SK-N-SH treated with all-trans-retinoic acid at 6 μM for 48 hours (cell line): ENCODE data around the gene ORAI2.

Experiments
- ATAC-seq: fragments of 200-7000 bp; cut with Tn5 transposase; 3 replicates; pipeline ENCODE4 v1.9.1; 2020; ENCODE audit warnings: mild to moderate bottlenecking, moderate library complexity
- ARNTL ChIP-seq: fragments of 450-650 bp; formaldehyde crosslinking; IDR thresholded peaks from 2 replicates; pipeline ENCODE4 v1.5.0; 2020; ENCODE audit warnings: low read depth, mild to moderate bottlenecking, moderate library complexity, borderline replicate concordance
- BACH2 ChIP-seq: fragments of 250-450 bp; sonication (Bioruptor Pico); IDR thresholded peaks from 2 replicates; pipeline ENCODE4 v1.9.0; 2021; ENCODE audit warnings: mild to moderate bottlenecking, borderline replicate concordance
- CREB5 ChIP-seq: fragments of 250-450 bp; sonication (Bioruptor Pico); IDR thresholded peaks from 2 replicates; pipeline ENCODE4 v1.5.1; 2020; ENCODE audit warnings: low read depth, mild to moderate bottlenecking, moderate library complexity
- CSDC2 ChIP-seq: fragments of 250-450 bp; sonication (Bioruptor Pico); IDR thresholded peaks from 2 replicates; pipeline ENCODE4 v1.5.0; 2020; ENCODE audit warnings: mild to moderate bottlenecking, moderate library complexity
- ESRRG ChIP-seq: fragments of 250-450 bp; sonication (Bioruptor Pico); IDR thresholded peaks from 2 replicates; pipeline ENCODE4 v1.6.1; 2021; ENCODE audit warnings: mild to moderate bottlenecking
- GLIS3 ChIP-seq: fragments of 250-450 bp; sonication (Bioruptor Pico); IDR thresholded peaks from 2 replicates; pipeline ENCODE4 v1.5.0; 2020; ENCODE audit warnings: mild to moderate bottlenecking, moderate library complexity
- ISL1 ChIP-seq: fragments of 250-450 bp; sonication (Bioruptor Pico); IDR thresholded peaks from 2 replicates; pipeline ENCODE4 v2.1.2; 2022; ENCODE audit warnings: mild to moderate bottlenecking, moderate library complexity
- OSR1 ChIP-seq: fragments of 250-450 bp; sonication (Bioruptor Pico); IDR thresholded peaks from 2 replicates; pipeline ENCODE4 v1.8.0; 2022; ENCODE audit warnings: moderate library complexity, mild to moderate bottlenecking, inconsistent platforms
- PATZ1 ChIP-seq: fragments of 250-450 bp; sonication (Bioruptor Pico); IDR thresholded peaks from 2 replicates; pipeline ENCODE4 v1.8.0; 2020; ENCODE audit warnings: mild to moderate bottlenecking, moderate library complexity, borderline replicate concordance
- PPARA ChIP-seq: fragments of 250-450 bp; sonication (Bioruptor Pico); IDR thresholded peaks from 2 replicates; pipeline ENCODE4 v1.5.0; 2020; ENCODE audit warnings: mild to moderate bottlenecking, borderline replicate concordance
- RARB ChIP-seq: fragments of 250-450 bp; sonication (Bioruptor Pico); IDR thresholded peaks from 2 replicates; pipeline ENCODE4 v1.8.0; 2021; ENCODE audit warnings: mild to moderate bottlenecking, moderate library complexity
- SNAI2 ChIP-seq: fragments of 250-450 bp; sonication (Bioruptor Pico); IDR thresholded peaks from 2 replicates; pipeline ENCODE4 v1.5.0; 2020; ENCODE audit warnings: mild to moderate bottlenecking, moderate library complexity
- TCF4 ChIP-seq: fragments of 250-450 bp; sonication (Bioruptor Pico); IDR thresholded peaks from 2 replicates; pipeline ENCODE4 v1.8.0; 2021; ENCODE audit warnings: mild to moderate bottlenecking, moderate library complexity, borderline replicate concordance
- ZC3H10 ChIP-seq: fragments of 250-450 bp; sonication (Bioruptor Pico); IDR thresholded peaks from 2 replicates; pipeline ENCODE4 v1.5.1; 2021; ENCODE audit warnings: mild to moderate bottlenecking, moderate library complexity
- ZFP3 ChIP-seq: fragments of 250-450 bp; sonication (Bioruptor Pico); IDR thresholded peaks from 2 replicates; pipeline ENCODE4 v1.5.0; 2020; ENCODE audit warnings: mild to moderate bottlenecking, moderate library complexity
- ZNF565 ChIP-seq: fragments of 450-650 bp; formaldehyde crosslinking; conservative IDR thresholded peaks from 2 replicates; pipeline ENCODE4 v1.5.0; 2020; ENCODE audit warnings: low read depth, mild to moderate bottlenecking, moderate library complexity
- ZNF8 ChIP-seq: fragments of 450-650 bp; formaldehyde crosslinking; IDR thresholded peaks from 2 replicates; pipeline ENCODE4 v1.5.0; 2020; ENCODE audit warnings: mild to moderate bottlenecking, moderate library complexity
- TF ChIP-seq, protein P1 (sequence below): fragments of 250-450 bp; sonication (Bioruptor Pico); IDR thresholded peaks from 2 replicates; pipeline ENCODE4 v1.5.0; 2020; ENCODE audit warnings: mild to moderate bottlenecking, moderate library complexity
- TF ChIP-seq, protein P2 (sequence below): fragments of 250-450 bp; sonication (Bioruptor Pico); IDR thresholded peaks from 2 replicates; pipeline ENCODE4 v1.5.1; 2021; ENCODE audit warnings: mild to moderate bottlenecking, moderate library complexity

Gene ORAI2

GRCh38 chr7:102449136-102449535 is 15.8 kb downstream of the ORAI2 start (continued):
- TF ChIP-seq PPARA (CRISPR knock-in tag) (no peak), ISL1 (CRISPR knock-in tag) (no peak), BACH2 (CRISPR knock-in tag) (no peak), TCF4 (no peak), SNAI2 (CRISPR knock-in tag) (no peak), ZNF8 (CRISPR knock-in tag) (no peak), CSDC2 (no peak)
- TF ChIP-seq, protein P1, sequence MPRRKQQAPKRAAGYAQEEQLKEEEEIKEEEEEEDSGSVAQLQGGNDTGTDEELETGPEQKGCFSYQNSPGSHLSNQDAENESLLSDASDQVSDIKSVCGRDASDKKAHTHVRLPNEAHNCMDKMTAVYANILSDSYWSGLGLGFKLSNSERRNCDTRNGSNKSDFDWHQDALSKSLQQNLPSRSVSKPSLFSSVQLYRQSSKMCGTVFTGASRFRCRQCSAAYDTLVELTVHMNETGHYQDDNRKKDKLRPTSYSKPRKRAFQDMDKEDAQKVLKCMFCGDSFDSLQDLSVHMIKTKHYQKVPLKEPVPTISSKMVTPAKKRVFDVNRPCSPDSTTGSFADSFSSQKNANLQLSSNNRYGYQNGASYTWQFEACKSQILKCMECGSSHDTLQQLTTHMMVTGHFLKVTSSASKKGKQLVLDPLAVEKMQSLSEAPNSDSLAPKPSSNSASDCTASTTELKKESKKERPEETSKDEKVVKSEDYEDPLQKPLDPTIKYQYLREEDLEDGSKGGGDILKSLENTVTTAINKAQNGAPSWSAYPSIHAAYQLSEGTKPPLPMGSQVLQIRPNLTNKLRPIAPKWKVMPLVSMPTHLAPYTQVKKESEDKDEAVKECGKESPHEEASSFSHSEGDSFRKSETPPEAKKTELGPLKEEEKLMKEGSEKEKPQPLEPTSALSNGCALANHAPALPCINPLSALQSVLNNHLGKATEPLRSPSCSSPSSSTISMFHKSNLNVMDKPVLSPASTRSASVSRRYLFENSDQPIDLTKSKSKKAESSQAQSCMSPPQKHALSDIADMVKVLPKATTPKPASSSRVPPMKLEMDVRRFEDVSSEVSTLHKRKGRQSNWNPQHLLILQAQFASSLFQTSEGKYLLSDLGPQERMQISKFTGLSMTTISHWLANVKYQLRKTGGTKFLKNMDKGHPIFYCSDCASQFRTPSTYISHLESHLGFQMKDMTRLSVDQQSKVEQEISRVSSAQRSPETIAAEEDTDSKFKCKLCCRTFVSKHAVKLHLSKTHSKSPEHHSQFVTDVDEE = no peak

GRCh38 chr7:102450242-102450641 is 16.9 kb downstream of the ORAI2 start:
- TF ChIP-seq RARB (CRISPR knock-in tag) (no peak), CSDC2 (no peak)
- TF ChIP-seq, all 23 proteins: peak for 0
- peak; percentile 36 for ATAC-seq

DNA sequence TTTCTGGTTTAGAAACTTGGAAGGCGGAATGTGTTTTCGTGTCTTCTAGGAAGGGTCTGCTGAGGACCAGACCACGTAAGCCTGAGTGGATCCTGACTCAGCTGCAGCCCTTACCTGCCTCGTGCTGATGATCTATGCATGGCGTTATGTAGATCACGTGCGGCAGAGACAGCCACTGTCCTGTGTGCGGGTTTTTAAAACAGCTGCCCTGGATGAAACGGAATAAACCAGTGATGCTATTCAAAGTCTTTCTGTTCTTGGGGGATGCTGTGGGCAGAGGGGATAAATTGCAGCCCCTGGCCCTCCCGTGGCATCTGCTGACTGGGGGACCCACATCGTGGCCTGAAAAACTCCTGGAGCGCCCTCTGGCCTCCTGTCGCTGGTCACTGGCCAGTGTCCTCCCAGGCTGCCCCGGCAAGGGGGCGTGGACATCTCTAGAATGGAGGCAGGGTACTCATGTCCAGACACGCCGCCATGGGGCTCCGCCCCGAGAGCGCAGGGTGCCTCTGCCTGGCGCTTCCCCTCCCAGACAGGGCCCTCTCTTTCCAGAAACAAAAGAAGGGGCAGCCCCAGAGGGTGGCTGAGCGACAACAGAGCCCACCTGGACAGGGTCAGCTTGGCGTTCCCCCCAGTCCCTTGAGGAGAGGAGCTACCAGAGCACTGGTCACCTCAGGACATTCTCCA is 18.1 kb downstream of the ORAI2 start:
- no peak for TF ChIP-seq CSDC2
- 0 out of 2 replicates have a peak, but pooled peaks have one; percentile 61 for TF ChIP-seq GLIS3 (CRISPR knock-in tag)
- TF ChIP-seq SNAI2 (CRISPR knock-in tag) = no peak
- peak; percentile 32; the same call in 1 of the 2 replicates for TF ChIP-seq ZFP3 (CRISPR knock-in tag)
- 0 out of 2 replicates have a peak, but pooled peaks have one; percentile 9 for TF ChIP-seq ZC3H10 (CRISPR knock-in tag)
- no peak for TF ChIP-seq PATZ1 (CRISPR knock-in tag)
- TF ChIP-seq, all 23 proteins: peak for 3
- ATAC-seq = peak; percentile 77

GRCh38 chr7:102452451-102452850 is 19.1 kb downstream of the ORAI2 start:
- TF ChIP-seq TCF4 (no peak), ARNTL (no peak), CSDC2 (no peak), OSR1 (no peak), PPARA (CRISPR knock-in tag) (no peak), ZFP3 (CRISPR knock-in tag) (no peak), ZNF565 (CRISPR knock-in tag) (no peak), PATZ1 (CRISPR knock-in tag) (no peak), BACH2 (CRISPR knock-in tag) (no peak), CREB5 (CRISPR knock-in tag) (no peak), ESRRG (no peak), SNAI2 (CRISPR knock-in tag) (no peak), RARB (CRISPR knock-in tag) (no peak)
- TF ChIP-seq, protein P2, sequence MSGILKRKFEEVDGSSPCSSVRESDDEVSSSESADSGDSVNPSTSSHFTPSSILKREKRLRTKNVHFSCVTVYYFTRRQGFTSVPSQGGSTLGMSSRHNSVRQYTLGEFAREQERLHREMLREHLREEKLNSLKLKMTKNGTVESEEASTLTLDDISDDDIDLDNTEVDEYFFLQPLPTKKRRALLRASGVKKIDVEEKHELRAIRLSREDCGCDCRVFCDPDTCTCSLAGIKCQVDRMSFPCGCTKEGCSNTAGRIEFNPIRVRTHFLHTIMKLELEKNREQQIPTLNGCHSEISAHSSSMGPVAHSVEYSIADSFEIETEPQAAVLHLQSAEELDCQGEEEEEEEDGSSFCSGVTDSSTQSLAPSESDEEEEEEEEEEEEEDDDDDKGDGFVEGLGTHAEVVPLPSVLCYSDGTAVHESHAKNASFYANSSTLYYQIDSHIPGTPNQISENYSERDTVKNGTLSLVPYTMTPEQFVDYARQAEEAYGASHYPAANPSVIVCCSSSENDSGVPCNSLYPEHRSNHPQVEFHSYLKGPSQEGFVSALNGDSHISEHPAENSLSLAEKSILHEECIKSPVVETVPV (CRISPR knock-in tag) = no peak
- TF ChIP-seq, protein P1 = no peak
- ATAC-seq = no peak
